NCI-H146 treated with DMSO at 0.1 percent for 48 hours (cell line): Measurements from ENCODE around the gene RBM47.
"Not testable (repeated sequence)": the region's sequence is repeated elsewhere in the genome, so short reads cannot be mapped to it uniquely, and the experiment has no call there.

Experiments used
- DNase-seq: peaks from one replicate; lab custom pipeline; 2025; ENCODE audit not compliant: unreplicated experiment; lab: John Stamatoyannopoulos, UW

Gene RBM47

GRCh38 chr4:40418430-40419230 lies 211.0 kb downstream of the RBM47 start:
- DNase-seq: no peak

GRCh38 chr4:40417941-40418340 lies 211.7 kb downstream of the RBM47 start:
- DNase-seq: no peak

GRCh38 chr4:40414673-40415072 lies 215.0 kb downstream of the RBM47 start:
- DNase-seq: no peak

- DNase-seq: no peak
Measured at GRCh38 chr4:40412866-40413795, 216.5 kb downstream of the RBM47 start.

GRCh38 chr4:40412388-40412787 lies 217.3 kb downstream of the RBM47 start:
- DNase-seq: no peak

GRCh38 chr4:40409835-40410234 lies 219.8 kb downstream of the RBM47 start:
- DNase-seq: no peak

- not testable (repeated sequence) for DNase-seq
Measured at GRCh38 chr4:40407468-40407867, 222.2 kb downstream of the RBM47 start.

GRCh38 chr4:40406340-40406739 lies 223.3 kb downstream of the RBM47 start:
- no peak for DNase-seq

- no peak for DNase-seq
Measured at GRCh38 chr4:40405193-40405592, 224.5 kb downstream of the RBM47 start.

GRCh38 chr4:40403081-40403480 lies 226.6 kb downstream of the RBM47 start:
- DNase-seq: no peak

- DNase-seq: no peak
Measured at GRCh38 chr4:40402556-40402955, 227.1 kb downstream of the RBM47 start.

- no peak for DNase-seq
Measured at GRCh38 chr4:40401631-40402030, 228.0 kb downstream of the RBM47 start.

GRCh38 chr4:40401096-40401495 lies 228.6 kb downstream of the RBM47 start:
- no peak for DNase-seq

- DNase-seq: no peak
Measured at GRCh38 chr4:40399578-40399977, 230.1 kb downstream of the RBM47 start.

GRCh38 chr4:40395908-40396793 lies 233.5 kb downstream of the RBM47 start:
- peak; percentile 39 for DNase-seq

GRCh38 chr4:40395166-40395900 lies 234.3 kb downstream of the RBM47 start:
- no peak for DNase-seq

- DNase-seq: no peak
Measured at GRCh38 chr4:40394236-40394635, 235.4 kb downstream of the RBM47 start.

GRCh38 chr4:40392241-40392640 lies 237.4 kb downstream of the RBM47 start:
- not testable (repeated sequence) for DNase-seq

- no peak for DNase-seq
Measured at GRCh38 chr4:40389986-40390385, 239.7 kb downstream of the RBM47 start.

GRCh38 chr4:40388239-40388638 lies 241.4 kb downstream of the RBM47 start:
- no peak for DNase-seq
